Measurements from ENCODE around the gene APOBEC3B. TPM values are rescaled to one million over a fixed set of nuclear protein-coding genes. Genes with fewer than 3 reads are reported as not detected.

Gene APOBEC3B
- total and polyA plus RNA-seq, 9 of the 15 experiments (the other 6 are each of a cell fraction or from before 2014, with no cell fraction given): 5.9 to 166 (median 43.2) TPM

DNA sequence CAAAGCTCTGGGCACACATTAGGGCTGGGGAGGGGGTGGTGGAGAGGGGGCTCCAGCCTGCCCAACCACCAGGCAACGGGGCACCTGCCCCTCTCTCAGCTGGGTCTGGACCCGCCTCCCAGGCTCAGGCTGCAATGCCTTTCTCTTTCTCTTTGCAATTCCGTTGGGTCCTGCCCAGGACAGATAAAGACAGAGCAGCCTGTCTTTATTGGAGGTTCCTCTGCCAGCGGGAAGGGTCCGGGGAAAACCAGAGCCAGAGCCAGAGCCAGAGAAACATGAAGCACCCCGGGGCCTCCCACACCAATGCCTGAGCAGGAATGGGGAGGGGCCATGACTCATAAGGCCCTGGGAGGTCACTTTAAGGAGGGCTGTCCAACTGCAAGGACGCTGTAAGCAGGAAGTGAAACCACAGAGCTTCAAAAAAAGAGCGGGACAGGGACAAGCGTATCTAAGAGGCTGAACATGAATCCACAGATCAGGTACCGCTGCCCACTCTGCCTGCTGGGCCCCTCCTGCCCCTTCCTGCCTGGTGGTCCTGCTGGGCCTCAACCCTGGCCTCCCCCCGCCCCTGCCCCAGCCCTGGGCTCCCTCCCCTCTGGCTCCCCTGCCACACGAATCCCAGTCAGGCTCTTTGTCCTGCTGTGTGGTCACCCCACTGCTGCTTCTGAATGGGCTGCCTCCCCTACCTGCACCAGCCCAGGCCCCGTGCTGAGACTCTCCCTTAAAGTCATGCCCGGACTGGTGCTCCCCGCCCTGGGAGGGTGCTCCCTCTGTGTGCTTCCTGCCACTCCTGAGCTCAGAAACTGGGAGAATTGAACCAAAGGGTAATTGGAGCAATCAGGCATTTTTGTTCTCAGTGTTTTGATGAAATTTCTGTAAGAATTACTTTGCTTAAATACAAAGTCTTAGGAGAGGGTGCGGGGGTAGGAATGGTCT, at the start of gene APOBEC3B (continued):
- TF ChIP-seq, protein P1, sequence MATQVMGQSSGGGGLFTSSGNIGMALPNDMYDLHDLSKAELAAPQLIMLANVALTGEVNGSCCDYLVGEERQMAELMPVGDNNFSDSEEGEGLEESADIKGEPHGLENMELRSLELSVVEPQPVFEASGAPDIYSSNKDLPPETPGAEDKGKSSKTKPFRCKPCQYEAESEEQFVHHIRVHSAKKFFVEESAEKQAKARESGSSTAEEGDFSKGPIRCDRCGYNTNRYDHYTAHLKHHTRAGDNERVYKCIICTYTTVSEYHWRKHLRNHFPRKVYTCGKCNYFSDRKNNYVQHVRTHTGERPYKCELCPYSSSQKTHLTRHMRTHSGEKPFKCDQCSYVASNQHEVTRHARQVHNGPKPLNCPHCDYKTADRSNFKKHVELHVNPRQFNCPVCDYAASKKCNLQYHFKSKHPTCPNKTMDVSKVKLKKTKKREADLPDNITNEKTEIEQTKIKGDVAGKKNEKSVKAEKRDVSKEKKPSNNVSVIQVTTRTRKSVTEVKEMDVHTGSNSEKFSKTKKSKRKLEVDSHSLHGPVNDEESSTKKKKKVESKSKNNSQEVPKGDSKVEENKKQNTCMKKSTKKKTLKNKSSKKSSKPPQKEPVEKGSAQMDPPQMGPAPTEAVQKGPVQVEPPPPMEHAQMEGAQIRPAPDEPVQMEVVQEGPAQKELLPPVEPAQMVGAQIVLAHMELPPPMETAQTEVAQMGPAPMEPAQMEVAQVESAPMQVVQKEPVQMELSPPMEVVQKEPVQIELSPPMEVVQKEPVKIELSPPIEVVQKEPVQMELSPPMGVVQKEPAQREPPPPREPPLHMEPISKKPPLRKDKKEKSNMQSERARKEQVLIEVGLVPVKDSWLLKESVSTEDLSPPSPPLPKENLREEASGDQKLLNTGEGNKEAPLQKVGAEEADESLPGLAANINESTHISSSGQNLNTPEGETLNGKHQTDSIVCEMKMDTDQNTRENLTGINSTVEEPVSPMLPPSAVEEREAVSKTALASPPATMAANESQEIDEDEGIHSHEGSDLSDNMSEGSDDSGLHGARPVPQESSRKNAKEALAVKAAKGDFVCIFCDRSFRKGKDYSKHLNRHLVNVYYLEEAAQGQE (IDR thresholded peaks at IDR 0.05; ENCODE audit: borderline replicate concordance): peak; percentile 5; the same call in 1 of the 2 replicates
- TF ChIP-seq, protein P1 (CRISPR knock-in tag; IDR thresholded peaks at IDR 0.05; ENCODE audit: low read depth): no peak
- TF ChIP-seq TARDBP (IDR thresholded peaks at IDR 0.05) (no peak), HNRNPUL1 (IDR thresholded peaks at IDR 0.05; ENCODE audit: low read length) (no peak), ZFP30 (CRISPR knock-in tag; IDR thresholded peaks at IDR 0.05; ENCODE audit: borderline replicate concordance) (no peak), KLF13 (tag; IDR thresholded peaks at IDR 0.05; ENCODE audit: borderline replicate concordance, low read depth) (no peak), PHB (CRISPR knock-in tag; IDR thresholded peaks at IDR 0.05) (no peak), LCOR (CRISPR knock-in tag; IDR thresholded peaks at IDR 0.05) (no peak), CBX1 (IDR thresholded peaks at IDR 0.05; ENCODE audit: low read depth) (no peak), ZNF134 (CRISPR knock-in tag; conservative IDR thresholded peaks at IDR 0.05) (no peak), SRSF3 (IDR thresholded peaks at IDR 0.05; ENCODE audit: insufficient read depth, low read length) (no peak), RBM25 (IDR thresholded peaks at IDR 0.05; ENCODE audit: low read depth, low read length, severe bottlenecking) (peak; percentile 55), BHLHE40 (IDR thresholded peaks at IDR 0.05; ENCODE audit: low read length) (no peak), ZNF239 (CRISPR knock-in tag; IDR thresholded peaks at IDR 0.05) (no peak), ZNF707 (CRISPR knock-in tag; conservative IDR thresholded peaks at IDR 0.05) (no peak), ZNF561 (CRISPR knock-in tag; conservative IDR thresholded peaks at IDR 0.05) (no peak), PTRF (tag; IDR thresholded peaks at IDR 0.05) (no peak)
- TF ChIP-seq, protein P2, sequence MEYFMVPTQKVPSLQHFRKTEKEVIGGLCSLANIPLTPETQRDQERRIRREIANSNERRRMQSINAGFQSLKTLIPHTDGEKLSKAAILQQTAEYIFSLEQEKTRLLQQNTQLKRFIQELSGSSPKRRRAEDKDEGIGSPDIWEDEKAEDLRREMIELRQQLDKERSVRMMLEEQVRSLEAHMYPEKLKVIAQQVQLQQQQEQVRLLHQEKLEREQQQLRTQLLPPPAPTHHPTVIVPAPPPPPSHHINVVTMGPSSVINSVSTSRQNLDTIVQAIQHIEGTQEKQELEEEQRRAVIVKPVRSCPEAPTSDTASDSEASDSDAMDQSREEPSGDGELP (CRISPR knock-in tag; IDR thresholded peaks at IDR 0.05; ENCODE audit: borderline replicate concordance): peak; percentile 52; the same call in 1 of the 2 replicates
- TF ChIP-seq, protein P3, sequence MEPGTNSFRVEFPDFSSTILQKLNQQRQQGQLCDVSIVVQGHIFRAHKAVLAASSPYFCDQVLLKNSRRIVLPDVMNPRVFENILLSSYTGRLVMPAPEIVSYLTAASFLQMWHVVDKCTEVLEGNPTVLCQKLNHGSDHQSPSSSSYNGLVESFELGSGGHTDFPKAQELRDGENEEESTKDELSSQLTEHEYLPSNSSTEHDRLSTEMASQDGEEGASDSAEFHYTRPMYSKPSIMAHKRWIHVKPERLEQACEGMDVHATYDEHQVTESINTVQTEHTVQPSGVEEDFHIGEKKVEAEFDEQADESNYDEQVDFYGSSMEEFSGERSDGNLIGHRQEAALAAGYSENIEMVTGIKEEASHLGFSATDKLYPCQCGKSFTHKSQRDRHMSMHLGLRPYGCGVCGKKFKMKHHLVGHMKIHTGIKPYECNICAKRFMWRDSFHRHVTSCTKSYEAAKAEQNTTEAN (CRISPR knock-in tag; IDR thresholded peaks at IDR 0.05): no peak

Data from K562 (cell line).